HL-60 (cell line): ENCODE measurements around the gene SNAI3.

Experiments used
- DNase-seq, 2 experiments: peaks; one replicate each; pipeline ENCODE4 v3.0.0-alpha.2; 2010 to 2020; ENCODE audit warnings: low read depth in 1 of 2, low spot score in 1 of 2
- H3K27ac ChIP-seq: fragments of 250-450 bp; sonication (Bioruptor Pico); replicated peaks from 2 replicates; pipeline ENCODE4 v1.5.1; 2020; ENCODE audit warnings: mild to moderate bottlenecking, moderate library complexity
- H3K27me3 ChIP-seq: fragments of 250-450 bp; sonication (Bioruptor Pico); 2 replicates; pipeline ENCODE4 v1.5.1; 2021; ENCODE audit warnings: mild to moderate bottlenecking, moderate library complexity; ENCODE audit not compliant: insufficient read depth, poor library complexity, severe bottlenecking
- H3K4me3 ChIP-seq: replicated peaks from 2 replicates; pipeline ENCODE4 v1.5.1; 2011; ENCODE audit warnings: mild to moderate bottlenecking, control low read depth, low read length; ENCODE audit not compliant: insufficient read depth
- GABPA ChIP-seq: IDR thresholded peaks from 2 replicates; pipeline ENCODE4 v1.6.1; 2012; ENCODE audit warnings: low read depth
- POLR2AphosphoS5 ChIP-seq: IDR thresholded peaks from 2 replicates; pipeline ENCODE4 v1.6.1; 2012; ENCODE audit warnings: low read depth
- SPI1 ChIP-seq: IDR thresholded peaks from 2 replicates; pipeline ENCODE4 v1.6.1; 2012; ENCODE audit warnings: low read depth, mild to moderate bottlenecking, borderline replicate concordance
- TF ChIP-seq, protein P1 (sequence below): IDR thresholded peaks from one replicate; pipeline ENCODE4 v1.5.1; 2011; ENCODE audit warnings: low read length, control low read depth, inconsistent platforms; ENCODE audit not compliant: insufficient read depth
- TF ChIP-seq, protein P2 (sequence below): IDR thresholded peaks from 2 replicates; pipeline ENCODE4 v1.6.1; 2012; ENCODE audit warnings: low read depth; ENCODE audit not compliant: insufficient replicate concordance

Gene SNAI3

DNA sequence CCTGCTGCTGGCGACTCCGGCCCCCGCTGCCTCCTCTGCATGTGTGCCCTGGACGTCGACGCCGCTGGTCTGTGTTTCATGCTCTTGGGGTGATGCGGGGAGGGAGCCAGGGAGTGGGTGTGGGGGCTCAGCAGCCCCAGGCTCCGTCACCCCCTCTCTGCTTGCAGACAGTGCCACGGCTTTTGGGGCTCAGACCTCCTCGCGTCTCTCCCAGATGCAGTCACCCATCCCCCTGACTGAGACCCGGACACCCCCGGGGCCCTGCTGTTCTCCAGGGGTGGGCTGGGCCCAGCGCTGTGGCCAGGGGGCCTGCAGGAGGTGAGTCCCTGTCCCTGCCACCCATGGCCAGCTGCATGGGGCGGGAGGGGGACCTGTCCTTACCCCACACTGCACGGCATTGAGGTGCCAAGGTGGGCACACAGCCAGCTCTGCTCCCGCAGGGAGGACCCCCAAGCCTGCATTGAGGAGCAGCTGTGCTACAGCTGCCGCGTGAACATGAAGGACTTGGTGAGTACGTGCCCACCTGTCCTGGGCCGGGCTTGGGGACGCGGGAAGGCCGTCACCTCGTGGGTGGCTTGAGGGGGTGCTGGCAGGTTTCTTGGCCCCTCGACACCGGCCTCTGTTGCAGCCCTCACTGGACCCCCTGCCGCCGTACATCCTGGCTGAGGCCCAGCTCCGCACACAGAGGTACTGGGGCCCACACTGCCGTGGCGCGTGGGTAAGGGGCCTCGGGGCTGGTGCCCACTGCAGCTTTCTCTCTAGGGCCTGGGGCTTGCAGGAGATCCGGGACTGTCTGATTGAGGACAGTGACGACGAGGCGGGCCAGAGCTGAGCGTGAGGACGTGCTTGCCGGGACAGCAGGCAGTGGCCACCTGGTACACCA, 28.4 kb upstream of the SNAI3 start:
- H3K27me3 ChIP-seq: no peaks in the 10 kb centered on the region
- H3K27ac ChIP-seq: no peak overlapping the region
- no peak overlapping the region for H3K4me3 ChIP-seq
- TF ChIP-seq POLR2AphosphoS5 (no peak; the same call in 1 of the 2 replicates), GABPA (no peak), SPI1 (no peak)
- TF ChIP-seq, protein P1, sequence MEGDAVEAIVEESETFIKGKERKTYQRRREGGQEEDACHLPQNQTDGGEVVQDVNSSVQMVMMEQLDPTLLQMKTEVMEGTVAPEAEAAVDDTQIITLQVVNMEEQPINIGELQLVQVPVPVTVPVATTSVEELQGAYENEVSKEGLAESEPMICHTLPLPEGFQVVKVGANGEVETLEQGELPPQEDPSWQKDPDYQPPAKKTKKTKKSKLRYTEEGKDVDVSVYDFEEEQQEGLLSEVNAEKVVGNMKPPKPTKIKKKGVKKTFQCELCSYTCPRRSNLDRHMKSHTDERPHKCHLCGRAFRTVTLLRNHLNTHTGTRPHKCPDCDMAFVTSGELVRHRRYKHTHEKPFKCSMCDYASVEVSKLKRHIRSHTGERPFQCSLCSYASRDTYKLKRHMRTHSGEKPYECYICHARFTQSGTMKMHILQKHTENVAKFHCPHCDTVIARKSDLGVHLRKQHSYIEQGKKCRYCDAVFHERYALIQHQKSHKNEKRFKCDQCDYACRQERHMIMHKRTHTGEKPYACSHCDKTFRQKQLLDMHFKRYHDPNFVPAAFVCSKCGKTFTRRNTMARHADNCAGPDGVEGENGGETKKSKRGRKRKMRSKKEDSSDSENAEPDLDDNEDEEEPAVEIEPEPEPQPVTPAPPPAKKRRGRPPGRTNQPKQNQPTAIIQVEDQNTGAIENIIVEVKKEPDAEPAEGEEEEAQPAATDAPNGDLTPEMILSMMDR: no peak
- TF ChIP-seq, protein P2, sequence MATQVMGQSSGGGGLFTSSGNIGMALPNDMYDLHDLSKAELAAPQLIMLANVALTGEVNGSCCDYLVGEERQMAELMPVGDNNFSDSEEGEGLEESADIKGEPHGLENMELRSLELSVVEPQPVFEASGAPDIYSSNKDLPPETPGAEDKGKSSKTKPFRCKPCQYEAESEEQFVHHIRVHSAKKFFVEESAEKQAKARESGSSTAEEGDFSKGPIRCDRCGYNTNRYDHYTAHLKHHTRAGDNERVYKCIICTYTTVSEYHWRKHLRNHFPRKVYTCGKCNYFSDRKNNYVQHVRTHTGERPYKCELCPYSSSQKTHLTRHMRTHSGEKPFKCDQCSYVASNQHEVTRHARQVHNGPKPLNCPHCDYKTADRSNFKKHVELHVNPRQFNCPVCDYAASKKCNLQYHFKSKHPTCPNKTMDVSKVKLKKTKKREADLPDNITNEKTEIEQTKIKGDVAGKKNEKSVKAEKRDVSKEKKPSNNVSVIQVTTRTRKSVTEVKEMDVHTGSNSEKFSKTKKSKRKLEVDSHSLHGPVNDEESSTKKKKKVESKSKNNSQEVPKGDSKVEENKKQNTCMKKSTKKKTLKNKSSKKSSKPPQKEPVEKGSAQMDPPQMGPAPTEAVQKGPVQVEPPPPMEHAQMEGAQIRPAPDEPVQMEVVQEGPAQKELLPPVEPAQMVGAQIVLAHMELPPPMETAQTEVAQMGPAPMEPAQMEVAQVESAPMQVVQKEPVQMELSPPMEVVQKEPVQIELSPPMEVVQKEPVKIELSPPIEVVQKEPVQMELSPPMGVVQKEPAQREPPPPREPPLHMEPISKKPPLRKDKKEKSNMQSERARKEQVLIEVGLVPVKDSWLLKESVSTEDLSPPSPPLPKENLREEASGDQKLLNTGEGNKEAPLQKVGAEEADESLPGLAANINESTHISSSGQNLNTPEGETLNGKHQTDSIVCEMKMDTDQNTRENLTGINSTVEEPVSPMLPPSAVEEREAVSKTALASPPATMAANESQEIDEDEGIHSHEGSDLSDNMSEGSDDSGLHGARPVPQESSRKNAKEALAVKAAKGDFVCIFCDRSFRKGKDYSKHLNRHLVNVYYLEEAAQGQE: no peak
- DNase-seq: no peak

DNA sequence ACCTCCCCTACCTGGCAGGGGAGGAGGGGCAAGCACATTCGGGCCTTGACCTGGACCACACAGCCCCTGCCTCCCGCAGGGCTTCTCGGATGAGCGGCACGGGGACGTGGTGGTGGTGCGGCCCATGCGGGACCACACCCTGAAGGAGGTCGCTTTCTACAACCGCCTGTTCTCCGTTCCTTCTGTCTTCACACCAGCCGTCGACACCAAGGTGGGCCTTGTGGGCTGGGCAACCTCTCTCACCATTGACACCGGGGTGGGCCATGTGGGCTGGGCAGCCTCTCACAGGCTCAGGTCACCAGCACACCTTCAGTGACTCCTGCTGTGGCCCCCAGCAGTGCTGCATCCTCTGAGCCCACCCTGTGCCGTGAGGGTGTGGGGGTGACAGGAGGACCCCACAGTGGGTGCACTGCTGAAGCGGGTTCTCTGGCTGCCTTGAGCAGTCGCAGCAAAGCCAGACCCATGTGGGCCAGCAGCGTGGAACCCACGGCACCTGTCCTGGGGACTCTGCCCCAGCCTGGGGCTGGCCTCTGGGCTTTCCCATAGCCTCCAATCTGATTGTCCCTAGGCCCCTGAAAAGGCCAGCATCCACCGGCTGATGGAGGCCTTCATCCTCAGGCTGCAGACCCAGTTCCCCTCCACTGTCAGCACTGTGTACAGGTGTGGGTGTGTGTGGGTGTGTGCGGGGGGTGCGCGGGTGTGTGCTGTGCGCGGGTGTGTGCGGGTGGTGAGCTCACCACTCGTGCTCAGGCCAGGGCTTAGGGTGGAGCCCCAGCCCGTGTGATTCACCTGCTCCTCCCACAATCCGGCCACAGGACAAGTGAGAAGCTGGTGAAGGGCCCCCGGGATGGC, 27.5 kb upstream of the SNAI3 start:
- Histone ChIP-seq H3K4me3 (no peak overlapping the region), H3K27ac (no peak overlapping the region), H3K27me3 (no peaks in the 10 kb centered on the region)
- no peak for DNase-seq
- TF ChIP-seq, protein P2: no peak
- TF ChIP-seq POLR2AphosphoS5 (no peak; the same call in 1 of the 2 replicates), SPI1 (no peak), GABPA (no peak)
- TF ChIP-seq, protein P1: no peak

DNA sequence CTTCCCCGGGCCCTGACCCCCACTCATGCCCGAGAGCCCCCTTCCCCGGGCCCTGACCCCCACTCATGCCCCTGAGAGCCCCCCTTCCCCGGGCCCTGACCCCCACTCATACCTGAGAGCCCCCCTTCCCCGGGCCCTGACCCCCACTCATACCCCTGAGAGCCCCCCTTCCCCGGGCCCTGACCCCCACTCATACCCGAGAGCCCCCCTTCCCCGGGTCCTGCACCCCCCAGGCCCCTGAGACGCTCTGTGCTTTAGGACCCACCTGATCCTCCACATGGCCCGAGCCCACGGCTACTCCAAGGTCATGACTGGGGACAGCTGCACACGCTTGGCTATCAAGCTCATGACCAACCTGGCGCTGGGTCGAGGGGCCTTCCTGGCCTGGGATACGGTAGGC, 26.7 kb upstream of the SNAI3 start:
- no peak for DNase-seq
- no peaks in the 10 kb centered on the region for H3K27me3 ChIP-seq
- TF ChIP-seq, protein P2: no peak
- TF ChIP-seq GABPA (no peak), SPI1 (no peak), POLR2AphosphoS5 (no peak; the same call in 1 of the 2 replicates)
- TF ChIP-seq, protein P1: no peak
- H3K27ac ChIP-seq: no peak overlapping the region
- H3K4me3 ChIP-seq: no peak overlapping the region
